H1 (cell line): ENCODE measurements around the gene XPOT. TPM values are rescaled to one million over a fixed set of nuclear protein-coding genes. Genes with fewer than 3 reads are reported as not detected.

Source experiments
- EP300 ChIP-seq, 2 experiments: IDR thresholded peaks; 1 replicate in 1 of 2; 2 replicates in 1 of 2; pipeline ENCODE4 v1.6.1; 2011 to 2012; ENCODE audit warnings: low read depth in 2 of 2, low read length in 2 of 2, mild to moderate bottlenecking in 2 of 2, borderline replicate concordance in 1 of 2, inconsistent platforms in 1 of 2, moderate library complexity in 1 of 2
- MAFK ChIP-seq: IDR thresholded peaks from 2 replicates; pipeline ENCODE4 v1.6.1; 2012; ENCODE audit warnings: low read depth, mild to moderate bottlenecking, improper control_type of control experiment, low read length
- NRF1 ChIP-seq: IDR thresholded peaks from 2 replicates; pipeline ENCODE4 v1.6.1; 2011; ENCODE audit warnings: mild to moderate bottlenecking, low read depth, low read length, improper control_type of control experiment
- polyA plus RNA-seq, 7 experiments: library from polyadenylated mRNA; depleted of rRNA in 3 of 7; stranded (reverse) in 5 of 7; unstranded in 2 of 7; fragments of >200 nt in 5 of 7; fragments of 200-250 nt in 2 of 7; gene quantifications; 1 replicate in 5 of 7; 2 replicates in 1 of 7; 4 replicates in 1 of 7; pipeline versions ENCODE4 v1.2.1 to v1.2.3, GENCODE V29; 2011 to 2013; ENCODE audit warnings: missing spikeins in 2 of 7, mixed read lengths in 2 of 7
- total RNA-seq: library from RNA; stranded (reverse); fragmentation: NEBNext Ultra II Directional; extraction: Animal tissue kit (Norgen Biotek cat#: 25700); gene quantifications from 2 replicates; pipeline ENCODE4 v1.2.1, GENCODE V29; 2021

XPOT gene
- total and polyA plus RNA-seq, 2 of the 8 experiments (the other 6 are each of a cell fraction or from before 2014, with no cell fraction given) = 38.8 to 176 TPM

DNA sequence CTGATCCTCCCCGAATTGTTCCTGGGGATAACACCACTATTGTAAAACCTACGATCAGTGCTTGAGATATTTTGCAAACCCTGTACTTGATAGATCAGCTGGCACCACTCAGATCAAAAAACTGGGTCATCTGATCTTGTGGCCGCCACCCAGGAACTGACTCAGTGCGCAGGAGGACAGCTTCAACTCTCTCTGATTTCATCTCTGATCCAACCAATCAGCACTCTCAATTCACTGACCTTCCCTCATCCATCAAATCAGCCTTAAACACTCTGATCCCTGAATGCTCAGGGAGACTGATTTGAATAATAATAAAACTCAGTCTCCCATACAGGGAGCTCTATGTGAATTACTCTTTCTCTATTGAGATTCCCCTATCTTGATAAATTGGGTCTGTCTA is 4.2 kb upstream of the XPOT start (continued):
- TF ChIP-seq NRF1 (no peak), MAFK (no peak), EP300 (IDR thresholded peaks at IDR 0.05; ENCODE audit: borderline replicate concordance in 1 of 2, low read depth in 2 of 2, low read length in 2 of 2) (no peak)
